HG03457 (cell line): ENCODE data around the gene CHM.
A peak's percentile ranks its signal among the peaks of the same experiment; 100 is the strongest.
"Not testable (repeated sequence)": the region's sequence is repeated elsewhere in the genome, so short reads cannot be mapped to it uniquely, and the experiment has no call there.

ENCODE experiments used
- ATAC-seq: cut with Tn5 transposase; IDR thresholded peaks from one replicate; pipeline ENCODE4 v1.9.1; 2021; ENCODE audit warnings: moderate number of reproducible peaks; ENCODE audit not compliant: unreplicated experiment

Gene CHM

GRCh38 chrX:85998954-85999353, 48.4 kb downstream of the CHM start:
- ATAC-seq: no peak

DNA sequence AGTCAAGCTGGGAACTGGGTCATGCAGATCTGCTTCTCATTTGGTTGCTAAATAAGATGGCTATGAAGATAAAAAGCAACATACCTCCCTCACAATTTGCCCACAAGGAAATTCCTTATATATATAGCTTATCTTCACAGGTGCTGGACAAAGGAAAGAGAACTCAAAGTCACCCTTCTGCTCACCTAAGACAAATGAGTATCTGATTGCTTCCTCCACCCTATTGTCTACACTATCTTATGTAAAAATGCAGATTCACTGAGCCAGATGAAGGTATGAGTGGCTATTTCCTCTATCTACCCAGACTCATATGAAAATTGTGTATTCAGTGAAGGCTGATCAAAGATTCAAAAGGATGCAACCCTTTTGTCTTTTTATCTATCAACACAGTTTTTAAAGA, 50.8 kb downstream of the CHM start:
- ATAC-seq: no peak

DNA sequence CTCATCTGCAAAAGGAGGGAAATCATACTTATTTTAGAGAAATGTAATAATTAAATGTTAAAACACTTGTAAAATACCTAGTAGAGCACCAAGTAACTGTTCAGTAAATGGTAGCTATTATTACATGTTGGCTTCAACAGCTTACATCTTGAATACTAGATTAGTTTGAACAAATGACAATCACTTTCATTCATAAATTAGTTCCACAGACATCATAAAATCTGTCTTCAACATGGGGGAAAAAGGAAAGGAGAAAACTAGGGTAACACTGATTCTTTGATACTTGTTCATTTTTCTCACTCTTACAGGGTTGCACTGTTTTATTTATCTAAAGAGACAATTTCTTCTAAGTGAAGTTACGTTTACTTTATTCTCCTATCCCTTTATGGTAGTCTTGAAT, 51.7 kb downstream of the CHM start:
- ATAC-seq: no peak

DNA sequence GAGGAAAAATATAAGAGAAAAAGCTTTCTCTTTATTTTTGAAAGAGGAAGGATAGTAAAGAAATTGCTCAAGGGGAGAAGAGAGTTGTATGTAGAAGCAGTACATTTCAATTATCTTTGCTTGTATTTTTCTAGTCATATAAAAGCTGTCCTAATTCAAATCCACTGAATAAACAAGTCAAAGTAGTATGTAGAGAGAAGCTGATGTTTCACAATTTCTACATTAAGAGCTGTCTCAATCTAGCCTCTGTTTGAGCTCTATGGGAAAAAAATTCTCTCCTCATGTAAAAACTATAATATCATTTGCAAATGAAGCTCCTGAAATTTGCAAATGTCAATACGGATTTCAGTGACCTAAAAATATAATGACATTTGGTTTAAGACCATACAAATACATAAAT, 52.6 kb downstream of the CHM start:
- ATAC-seq: no peak

GRCh38 chrX:85994228-85994627, 53.1 kb downstream of the CHM start:
- ATAC-seq: no peak

- no peak for ATAC-seq
Observed at GRCh38 chrX:85993539-85994197, 53.7 kb downstream of the CHM start.

GRCh38 chrX:85992811-85993229, 54.5 kb downstream of the CHM start:
- ATAC-seq: no peak

- no peak for ATAC-seq
Observed at GRCh38 chrX:85988353-85988752, 59.0 kb downstream of the CHM start.

DNA sequence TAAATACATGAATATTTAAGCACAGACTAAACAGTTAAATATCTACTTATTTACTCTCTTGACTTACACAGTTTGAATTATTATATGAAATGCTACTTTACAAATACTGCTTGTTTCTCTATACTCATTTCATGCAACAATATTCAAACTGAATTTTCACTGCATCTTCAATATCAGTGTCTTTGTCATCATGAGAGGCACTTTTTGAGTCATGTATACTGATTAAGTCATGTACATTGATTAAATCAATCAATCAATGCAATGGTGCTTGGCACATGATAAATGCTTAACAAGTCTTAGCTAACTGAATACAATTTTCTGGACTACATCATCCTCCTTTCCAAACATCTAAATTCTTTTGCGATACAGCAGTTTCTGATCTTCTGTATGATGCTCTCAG, 67.1 kb downstream of the CHM start:
- ATAC-seq: no peak

GRCh38 chrX:85977218-85977617, 70.1 kb downstream of the CHM start:
- peak; percentile 84 for ATAC-seq

DNA sequence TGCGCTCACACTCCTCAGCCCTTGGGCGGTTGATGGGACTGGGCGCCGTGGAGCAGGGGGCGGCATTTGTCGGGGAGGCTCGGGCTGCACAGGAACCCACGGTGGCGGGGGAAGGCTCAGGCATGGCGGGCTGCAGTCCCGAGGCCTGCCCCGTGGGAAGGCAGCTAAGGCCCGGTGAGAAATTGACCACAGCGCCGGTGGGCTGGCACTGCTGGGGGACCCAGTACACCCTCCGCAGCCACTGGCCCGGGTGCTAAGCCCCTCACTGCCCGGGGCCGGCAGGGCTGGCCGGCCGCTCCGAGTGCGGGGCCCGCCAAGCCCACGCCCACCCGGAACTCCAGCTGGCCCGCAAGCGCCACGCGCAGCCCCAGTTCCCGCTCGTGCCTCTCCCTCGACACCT, 75.0 kb downstream of the CHM start:
- ATAC-seq: not testable (repeated sequence)

DNA sequence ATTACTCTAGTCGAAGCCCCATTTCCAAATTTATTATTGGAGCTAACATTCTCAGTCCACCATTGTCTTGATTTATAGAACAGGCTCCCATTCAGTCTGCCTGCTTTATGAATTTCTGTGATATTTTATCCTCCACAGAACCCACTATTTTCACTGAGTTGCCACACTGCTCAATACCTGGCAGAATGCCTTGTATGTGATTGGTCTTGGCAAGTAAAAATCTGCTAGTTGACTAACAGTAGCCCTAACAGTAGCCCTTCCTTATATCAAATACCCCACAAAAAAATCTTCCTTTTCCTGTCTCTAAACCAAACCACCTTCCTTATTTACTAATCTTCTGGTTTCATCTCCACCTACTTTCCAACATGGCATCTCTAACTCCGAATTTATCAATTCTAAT, 82.6 kb downstream of the CHM start:
- no peak for ATAC-seq

- ATAC-seq: no peak
Observed at GRCh38 chrX:85963736-85964135, 83.6 kb downstream of the CHM start.

DNA sequence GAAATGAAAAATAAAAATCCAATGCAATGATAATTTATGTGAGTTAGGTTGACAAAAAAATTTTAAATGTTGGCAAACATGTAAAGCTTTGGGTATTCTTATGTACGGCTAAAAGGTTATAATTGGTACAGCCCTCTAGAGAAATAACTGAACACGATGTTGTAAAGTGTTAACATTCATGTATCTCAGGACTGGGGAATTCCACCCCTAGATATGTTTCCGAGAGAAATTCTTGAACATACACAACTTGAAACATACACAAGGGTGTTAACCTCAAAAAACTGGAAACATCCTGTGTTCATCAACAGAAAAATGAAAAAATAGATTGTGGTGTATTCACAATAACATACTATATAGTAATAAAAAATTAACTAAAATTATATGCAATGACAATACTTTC, 91.8 kb downstream of the CHM start:
- ATAC-seq: no peak

DNA sequence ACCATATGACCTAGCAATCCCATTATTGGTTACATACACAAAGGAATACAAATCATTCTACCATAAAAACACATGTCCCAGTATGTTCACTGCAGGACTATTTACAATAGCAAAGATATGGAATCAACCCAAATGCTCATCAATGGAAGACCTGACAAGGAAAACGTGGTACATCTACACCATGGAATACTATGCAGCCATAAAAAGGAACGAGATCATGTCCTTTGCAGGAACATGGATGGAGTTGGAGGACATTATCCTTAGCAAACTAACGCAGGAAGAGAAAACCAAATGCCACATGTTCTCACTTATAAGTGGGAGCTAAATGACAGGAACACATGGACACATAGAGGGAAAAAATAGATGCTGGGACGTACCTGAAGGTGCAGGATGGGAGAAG, 102.6 kb downstream of the CHM start:
- ATAC-seq: not testable (repeated sequence)

DNA sequence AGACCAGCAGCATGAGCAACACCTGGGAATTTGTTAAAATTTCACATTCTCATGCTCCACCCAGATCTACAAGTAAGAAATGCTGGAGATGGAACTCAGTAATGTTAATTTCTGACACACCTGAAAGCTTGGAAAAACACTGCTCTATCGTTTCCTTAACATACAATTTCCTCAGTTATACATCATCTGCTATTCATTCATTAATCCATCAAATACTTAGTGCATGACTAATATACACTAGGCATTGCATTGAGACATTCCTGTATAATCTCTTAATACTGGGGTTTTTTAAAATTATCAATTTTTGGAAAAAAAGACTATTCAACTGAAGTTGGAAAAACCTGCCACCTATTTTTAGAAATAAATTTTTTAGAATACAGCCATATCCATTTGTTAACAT, 106.1 kb downstream of the CHM start:
- no peak for ATAC-seq

DNA sequence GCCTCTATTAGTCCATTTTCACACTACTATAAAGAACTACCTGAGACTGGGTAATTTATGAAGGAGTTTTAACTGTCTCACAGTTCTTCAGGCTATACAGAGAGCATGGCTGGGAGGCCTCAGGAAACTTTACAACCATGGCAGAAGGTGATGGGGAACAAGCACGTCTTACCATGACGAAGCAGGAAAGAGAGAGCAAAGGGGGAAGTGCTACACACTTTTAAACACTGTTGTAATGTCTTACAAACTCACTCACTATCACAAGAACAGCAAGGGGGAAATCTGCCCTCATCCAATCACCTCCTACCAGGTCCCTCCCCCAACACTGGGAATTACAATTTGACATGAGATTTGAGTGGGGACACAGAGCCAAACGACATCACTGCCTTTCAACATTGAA, 107.4 kb downstream of the CHM start:
- ATAC-seq: not testable (repeated sequence)

GRCh38 chrX:85934399-85934798, 113.0 kb downstream of the CHM start:
- ATAC-seq: not testable (repeated sequence)

DNA sequence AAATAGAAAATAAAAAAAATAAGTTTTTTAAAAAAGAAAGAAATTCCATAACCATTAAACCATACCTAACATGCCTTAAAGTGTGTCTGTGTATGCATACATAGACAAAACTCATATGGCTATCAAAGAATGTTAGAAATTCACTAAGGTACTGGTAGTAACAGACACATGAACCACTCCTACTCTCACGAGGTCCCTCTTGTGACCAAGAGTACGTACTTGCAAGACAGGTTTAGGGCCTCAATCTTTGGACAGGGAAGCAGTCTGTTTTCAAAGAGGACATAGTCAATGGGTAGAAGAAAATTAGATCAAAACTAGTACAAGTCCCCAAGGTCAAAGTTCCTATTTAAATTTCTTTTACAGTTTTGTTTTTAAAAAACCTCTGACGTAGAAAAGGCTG, 117.3 kb downstream of the CHM start:
- ATAC-seq: no peak

DNA sequence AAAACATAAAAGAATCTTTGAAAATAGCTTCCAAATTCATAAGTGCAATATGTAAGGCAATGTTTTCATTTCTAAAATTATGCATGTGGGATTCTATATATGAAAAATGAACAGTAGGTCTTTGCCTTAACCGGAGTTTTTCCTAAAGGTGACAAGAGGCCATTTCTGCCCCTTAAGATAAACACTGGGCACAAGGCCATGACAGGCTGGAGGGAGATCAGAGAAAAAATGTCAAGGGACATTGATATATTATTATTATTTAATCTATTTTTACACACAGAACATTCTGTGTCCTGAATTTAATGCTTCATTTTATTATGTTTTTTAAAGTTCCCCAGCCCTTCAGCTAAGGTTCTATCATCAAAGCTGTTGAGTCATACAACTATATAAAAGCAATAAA, 118.8 kb downstream of the CHM start:
- no peak for ATAC-seq

DNA sequence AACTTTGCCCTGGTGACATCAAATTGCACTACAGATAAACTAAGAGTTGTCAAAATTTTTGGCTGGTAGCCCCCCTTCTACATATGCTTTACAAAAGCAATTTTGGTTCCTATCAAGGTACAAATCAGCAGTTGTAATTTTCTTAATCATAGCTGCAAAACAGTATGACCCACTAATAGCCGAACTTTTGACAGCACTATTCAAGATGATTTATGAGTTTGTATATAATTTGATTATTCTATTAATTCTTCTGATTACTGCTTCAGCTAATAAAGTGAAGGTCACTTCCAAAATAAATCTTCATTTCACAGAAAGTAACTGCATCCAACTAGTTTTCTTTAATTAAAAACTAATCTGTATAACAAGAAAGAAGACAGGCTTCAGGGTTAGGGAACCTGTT, 119.6 kb downstream of the CHM start:
- ATAC-seq: no peak

GRCh38 chrX:85922821-85923220, 124.5 kb downstream of the CHM start:
- no peak for ATAC-seq

- ATAC-seq: not testable (repeated sequence)
Observed at GRCh38 chrX:85916656-85917280, 130.6 kb downstream of the CHM start.
